ENCODE data around the gene SLC26A11. TPM values are rescaled to one million over a fixed set of nuclear protein-coding genes. Genes with fewer than 3 reads are reported as not detected.

The SLC26A11 gene
- total and polyA plus RNA-seq, 2 of the 13 experiments (the other 11 are each of a cell fraction or from before 2014, with no cell fraction given): 8.7 to 13.2 TPM

DNA sequence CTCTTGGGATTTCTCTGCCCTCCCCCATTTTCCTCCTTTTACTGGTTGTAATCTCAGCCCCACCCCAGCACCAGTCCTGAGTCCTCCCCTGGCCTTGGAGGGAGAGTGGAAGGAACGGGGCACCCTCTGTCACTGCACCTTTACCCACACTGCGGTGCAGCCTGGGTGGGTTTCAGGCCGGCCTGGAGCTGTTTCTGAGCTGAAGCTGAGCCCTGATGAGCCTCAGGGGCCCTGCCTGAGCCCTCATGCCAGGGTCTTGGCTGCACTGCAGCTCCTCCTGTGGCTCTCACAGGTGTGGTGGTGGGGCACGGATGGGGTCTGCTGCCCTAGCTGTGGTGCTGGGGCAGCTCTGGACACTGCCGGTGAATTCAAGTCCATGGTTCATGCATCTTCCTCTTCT lies 74.9 kb downstream of the SLC26A11 start (continued):
- TF ChIP-seq, protein P1, sequence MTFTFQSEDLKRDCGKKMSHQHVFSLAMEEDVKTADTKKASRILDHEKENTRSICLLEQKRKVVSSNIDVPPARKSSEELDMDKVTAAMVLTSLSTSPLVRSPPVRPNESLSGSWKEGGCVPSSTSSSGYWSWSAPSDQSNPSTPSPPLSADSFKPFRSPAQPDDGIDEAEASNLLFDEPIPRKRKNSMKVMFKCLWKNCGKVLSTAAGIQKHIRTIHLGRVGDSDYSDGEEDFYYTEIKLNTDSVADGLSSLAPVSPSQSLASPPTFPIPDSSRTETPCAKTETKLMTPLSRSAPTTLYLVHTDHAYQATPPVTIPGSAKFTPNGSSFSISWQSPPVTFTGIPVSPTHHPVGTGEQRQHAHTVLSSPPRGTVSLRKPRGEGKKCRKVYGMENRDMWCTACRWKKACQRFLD (CRISPR knock-in tag; IDR thresholded peaks at IDR 0.05; ENCODE audit: borderline replicate concordance): no peak
- TF ChIP-seq MBD4 (IDR thresholded peaks at IDR 0.05; ENCODE audit: borderline replicate concordance, low read length) (no peak), KDM4B (CRISPR knock-in tag; IDR thresholded peaks at IDR 0.05) (no peak), RFXAP (CRISPR knock-in tag; IDR thresholded peaks at IDR 0.05; ENCODE audit: borderline replicate concordance) (no peak), SATB2 (CRISPR knock-in tag; IDR thresholded peaks at IDR 0.05) (no peak), DNMT3B (CRISPR knock-in tag; conservative IDR thresholded peaks at IDR 0.05) (no peak)

DNA sequence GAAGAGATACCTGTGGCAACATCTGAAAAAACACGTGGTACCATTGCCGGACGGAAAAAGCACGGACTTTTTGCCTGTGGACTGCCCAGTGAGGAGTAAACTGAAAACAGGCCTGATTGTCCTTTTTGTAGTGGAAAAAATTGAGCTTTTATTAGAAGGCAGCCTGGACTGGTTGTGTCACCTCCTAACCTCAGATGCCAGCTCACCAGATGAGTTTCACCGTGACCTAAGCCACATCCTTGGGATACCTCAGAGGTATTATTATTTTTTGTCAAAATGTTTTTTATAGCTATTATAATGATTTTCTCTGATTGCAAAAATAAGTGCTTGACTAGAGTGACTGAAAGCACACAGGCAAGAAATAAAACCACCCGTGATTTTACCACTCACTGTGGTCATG lies 75.3 kb downstream of the SLC26A11 start:
- TF ChIP-seq MTA3 (CRISPR knock-in tag; IDR thresholded peaks at IDR 0.05): no peak
- TF ChIP-seq YEATS4 (CRISPR knock-in tag; IDR thresholded peaks at IDR 0.05; ENCODE audit: borderline replicate concordance): no peak
- no peak for TF ChIP-seq ZNF496 (CRISPR knock-in tag; IDR thresholded peaks at IDR 0.05; ENCODE audit: insufficient replicate concordance)
- TF ChIP-seq ZNF530 (CRISPR knock-in tag; IDR thresholded peaks at IDR 0.05; ENCODE audit: low read depth): no peak
- no peak for TF ChIP-seq NAIF1 (CRISPR knock-in tag; IDR thresholded peaks at IDR 0.05; ENCODE audit: borderline replicate concordance)
- no peak for TF ChIP-seq ZFY (CRISPR knock-in tag; IDR thresholded peaks at IDR 0.05)
- no peak for TF ChIP-seq ZNF850 (CRISPR knock-in tag; conservative IDR thresholded peaks at IDR 0.05)
- TF ChIP-seq ZNF124 (CRISPR knock-in tag; IDR thresholded peaks at IDR 0.05): no peak
- no peak for TF ChIP-seq ZNF567 (CRISPR knock-in tag; IDR thresholded peaks at IDR 0.05; ENCODE audit: borderline replicate concordance)
- no peak for TF ChIP-seq RELA (CRISPR knock-in tag; IDR thresholded peaks at IDR 0.05)
- TF ChIP-seq ZNF773 (CRISPR knock-in tag; IDR thresholded peaks at IDR 0.05; ENCODE audit: borderline replicate concordance): no peak
- no peak for TF ChIP-seq RXRA (CRISPR knock-in tag; IDR thresholded peaks at IDR 0.05)
- no peak for TF ChIP-seq GTF2F1 (IDR thresholded peaks at IDR 0.05; ENCODE audit: low read length)
- TF ChIP-seq, protein P2, sequence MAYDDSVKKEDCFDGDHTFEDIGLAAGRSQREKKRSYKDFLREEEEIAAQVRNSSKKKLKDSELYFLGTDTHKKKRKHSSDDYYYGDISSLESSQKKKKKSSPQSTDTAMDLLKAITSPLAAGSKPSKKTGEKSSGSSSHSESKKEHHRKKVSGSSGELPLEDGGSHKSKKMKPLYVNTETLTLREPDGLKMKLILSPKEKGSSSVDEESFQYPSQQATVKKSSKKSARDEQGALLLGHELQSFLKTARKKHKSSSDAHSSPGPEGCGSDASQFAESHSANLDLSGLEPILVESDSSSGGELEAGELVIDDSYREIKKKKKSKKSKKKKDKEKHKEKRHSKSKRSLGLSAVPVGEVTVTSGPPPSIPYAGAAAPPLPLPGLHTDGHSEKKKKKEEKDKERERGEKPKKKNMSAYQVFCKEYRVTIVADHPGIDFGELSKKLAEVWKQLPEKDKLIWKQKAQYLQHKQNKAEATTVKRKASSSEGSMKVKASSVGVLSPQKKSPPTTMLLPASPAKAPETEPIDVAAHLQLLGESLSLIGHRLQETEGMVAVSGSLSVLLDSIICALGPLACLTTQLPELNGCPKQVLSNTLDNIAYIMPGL (CRISPR knock-in tag; IDR thresholded peaks at IDR 0.05; ENCODE audit: borderline replicate concordance in 1 of 2, low read depth in 1 of 2): no peak
- in situ Hi-C loops (cut with HindIII; ENCODE audit: extremely low pct_ligation_motif_present, low pct_unique_long_range_greater_than_20kb): no loop called here
- no peaks in the 10 kb centered on the region for H3K27me3 ChIP-seq (ENCODE audit: control insufficient read depth in 1 of 2, insufficient read depth in 2 of 2, low read length in 2 of 2)
- H3K4me1 ChIP-seq (ENCODE audit: insufficient read depth, low read length): peaks cover 14% of the 10 kb centered on the region
- POLR2A ChIA-PET: no interaction called here
- no peaks in the 10 kb centered on the region for H3K9me3 ChIP-seq (ENCODE audit: low read length)
- ATAC-seq: no peak
- H3K36me3 ChIP-seq (replicated peaks in 1 of 2; ENCODE audit: control insufficient read depth in 1 of 2, insufficient read depth in 2 of 2, low read length in 2 of 2): peaks cover 42 to 63% of the 10 kb centered on the region in 2 experiments
- H2AFZ ChIP-seq (ENCODE audit: low read length): no peak overlapping the region
- 96% methylated on average over 6 of the region's 6 CpGs for WGBS (ENCODE audit: low lambda C conversion rate)
- CTCF ChIA-PET (ENCODE audit: low intra/inter-chr PET ratio, low total read pairs): no interaction called here
- intact Hi-C loops (cut with micrococcal nuclease; ENCODE audit: unreplicated experiment): no loop called here
- DNase-seq (ENCODE audit: low spot score): no peak
- no peak overlapping the region for H3K9ac ChIP-seq (ENCODE audit: insufficient read depth, low read depth, low read length)
- no peak overlapping the region for H3K4me3 ChIP-seq (replicated peaks in 1 of 3; ENCODE audit: insufficient read depth in 1 of 3, low read depth in 2 of 3, low read length in 3 of 3)
- no peak for FAIRE-seq
- no peaks in the 10 kb centered on the region for H4K20me1 ChIP-seq (ENCODE audit: insufficient read depth, low read length)
- H3K4me2 ChIP-seq (ENCODE audit: low read depth, low read length): no peak overlapping the region
- H3K79me2 ChIP-seq (ENCODE audit: insufficient read depth, low read length): no peaks in the 10 kb centered on the region
- no peak overlapping the region for H3K27ac ChIP-seq (ENCODE audit: extremely low read length, insufficient read depth, low read length)
- BruUV-seq (replicated peaks): no TSS peak

Data from HepG2 (cell line).